EL (cell line): Measurements from ENCODE around the gene ZCWPW1.

Experiments used
- DNase-seq: peaks from one replicate; pipeline ENCODE4 v3.0.0-alpha.2; 2016

Gene ZCWPW1, protein sequence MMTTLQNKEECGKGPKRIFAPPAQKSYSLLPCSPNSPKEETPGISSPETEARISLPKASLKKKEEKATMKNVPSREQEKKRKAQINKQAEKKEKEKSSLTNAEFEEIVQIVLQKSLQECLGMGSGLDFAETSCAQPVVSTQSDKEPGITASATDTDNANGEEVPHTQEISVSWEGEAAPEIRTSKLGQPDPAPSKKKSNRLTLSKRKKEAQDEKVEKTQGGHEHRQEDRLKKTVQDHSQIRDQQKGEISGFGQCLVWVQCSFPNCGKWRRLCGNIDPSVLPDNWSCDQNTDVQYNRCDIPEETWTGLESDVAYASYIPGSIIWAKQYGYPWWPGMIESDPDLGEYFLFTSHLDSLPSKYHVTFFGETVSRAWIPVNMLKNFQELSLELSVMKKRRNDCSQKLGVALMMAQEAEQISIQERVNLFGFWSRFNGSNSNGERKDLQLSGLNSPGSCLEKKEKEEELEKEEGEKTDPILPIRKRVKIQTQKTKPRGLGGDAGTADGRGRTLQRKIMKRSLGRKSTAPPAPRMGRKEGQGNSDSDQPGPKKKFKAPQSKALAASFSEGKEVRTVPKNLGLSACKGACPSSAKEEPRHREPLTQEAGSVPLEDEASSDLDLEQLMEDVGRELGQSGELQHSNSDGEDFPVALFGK

DNA sequence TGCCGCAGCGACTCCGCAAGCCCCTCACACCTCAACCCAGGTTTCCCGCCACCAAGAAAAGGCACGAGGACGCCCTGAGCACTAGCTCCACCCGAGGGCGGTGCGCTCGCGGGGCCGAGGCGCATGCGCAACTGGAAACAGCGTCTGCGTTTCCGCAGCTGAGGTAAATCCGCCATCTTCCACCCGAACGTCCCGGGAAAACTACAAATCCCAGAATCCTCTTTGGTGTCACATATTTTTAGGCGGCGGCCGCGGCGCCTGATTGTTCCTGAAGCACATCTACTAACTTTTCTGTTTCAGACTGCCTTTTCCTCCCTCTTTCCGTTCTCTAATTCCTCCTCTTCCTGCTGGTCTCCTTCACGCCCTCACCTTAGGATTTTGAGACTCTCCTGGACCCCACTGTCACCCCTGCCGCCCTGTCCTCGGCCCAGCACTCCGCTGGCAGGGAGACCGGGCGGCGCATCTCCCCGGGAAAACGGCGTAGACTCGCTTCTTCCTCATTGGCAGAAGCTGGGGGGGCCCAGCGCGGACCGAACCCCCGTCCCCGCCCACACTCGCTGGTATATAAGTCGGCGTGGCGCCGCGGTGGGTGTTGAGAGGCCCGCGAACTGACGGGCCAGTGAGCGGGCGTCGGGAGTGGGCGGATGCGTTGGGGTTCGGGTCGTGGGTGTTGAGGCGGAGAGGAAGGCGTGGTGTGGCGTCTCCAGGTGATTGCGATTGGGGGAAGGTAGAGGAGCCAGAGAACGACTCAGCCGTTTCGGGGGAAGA, at the start of gene ZCWPW1:
ZCWPW1 (minus strand) TSS at position 505 of the 768 bp plus-strand sequence. CDS start 8,054 bp downstream, outside the sequence.
- DNase-seq = peak; percentile 97

DNA sequence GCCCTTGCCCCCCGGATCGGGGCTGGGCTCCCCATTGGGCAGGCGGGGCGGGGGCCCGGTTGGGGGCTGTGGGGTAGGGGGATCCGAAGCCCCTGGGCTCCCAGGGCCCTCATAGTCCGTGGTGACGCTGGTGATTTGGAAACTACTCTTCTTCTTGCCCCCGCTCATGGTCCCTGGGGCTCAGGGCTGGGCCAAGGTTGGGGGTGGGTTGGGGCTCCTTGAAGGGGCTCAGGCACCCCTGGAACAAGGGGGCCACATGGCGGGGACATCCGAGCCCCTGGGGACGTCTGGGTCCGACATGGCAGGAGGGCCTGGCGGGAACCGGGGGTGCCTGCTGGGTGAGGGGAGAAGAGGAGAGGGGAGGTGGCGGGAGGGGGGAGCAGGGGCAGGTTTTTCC, 49.4 kb upstream of the ZCWPW1 start:
- DNase-seq = no peak

DNA sequence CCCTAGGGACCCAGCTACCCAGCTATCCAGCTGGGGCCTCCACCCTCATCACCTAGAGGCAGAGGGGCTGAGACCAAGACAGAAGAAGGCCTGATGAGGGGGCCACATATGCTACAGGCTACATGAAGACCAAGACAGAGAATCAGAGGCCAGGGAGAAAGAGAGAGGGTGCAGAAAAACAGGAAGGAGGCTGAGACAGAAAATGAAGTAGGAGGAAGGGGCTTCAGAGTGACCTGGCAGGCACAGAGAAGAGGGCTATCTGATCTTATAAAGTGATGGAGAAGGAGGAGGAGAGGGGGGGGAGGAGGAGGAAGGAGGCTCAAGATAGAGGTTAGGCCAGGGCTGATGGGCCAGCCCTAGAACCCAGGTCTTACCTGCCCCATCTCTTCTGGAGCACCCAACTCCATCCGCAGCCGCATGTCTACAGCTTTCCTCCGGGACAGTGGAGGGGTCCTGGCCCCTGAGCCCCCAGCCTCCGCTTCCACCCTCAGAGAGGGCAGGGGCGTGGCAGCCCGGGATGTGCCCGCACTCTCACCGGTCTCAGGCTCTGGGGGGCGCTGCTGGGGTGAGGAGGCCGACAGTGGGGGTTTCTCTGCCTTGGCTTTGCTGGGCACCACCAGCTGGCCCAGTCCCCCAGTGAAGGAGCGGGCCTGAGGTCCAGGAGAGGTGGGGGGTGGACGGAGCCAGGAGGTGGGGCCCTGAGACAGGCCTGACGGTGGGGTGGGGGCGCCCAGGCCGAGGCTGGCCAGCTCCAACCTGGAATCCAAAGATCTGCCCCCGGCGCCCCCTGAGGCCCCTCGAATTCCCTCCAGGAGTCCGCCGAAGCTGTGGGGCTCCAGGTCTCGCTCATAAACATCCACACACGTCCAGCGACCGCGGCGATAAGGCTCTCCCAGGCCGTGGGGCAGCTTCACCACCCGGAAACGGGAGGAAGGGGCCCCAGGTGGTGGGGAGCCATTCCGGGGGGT, 48.7 kb upstream of the ZCWPW1 start:
- DNase-seq = peak; percentile 31

DNA sequence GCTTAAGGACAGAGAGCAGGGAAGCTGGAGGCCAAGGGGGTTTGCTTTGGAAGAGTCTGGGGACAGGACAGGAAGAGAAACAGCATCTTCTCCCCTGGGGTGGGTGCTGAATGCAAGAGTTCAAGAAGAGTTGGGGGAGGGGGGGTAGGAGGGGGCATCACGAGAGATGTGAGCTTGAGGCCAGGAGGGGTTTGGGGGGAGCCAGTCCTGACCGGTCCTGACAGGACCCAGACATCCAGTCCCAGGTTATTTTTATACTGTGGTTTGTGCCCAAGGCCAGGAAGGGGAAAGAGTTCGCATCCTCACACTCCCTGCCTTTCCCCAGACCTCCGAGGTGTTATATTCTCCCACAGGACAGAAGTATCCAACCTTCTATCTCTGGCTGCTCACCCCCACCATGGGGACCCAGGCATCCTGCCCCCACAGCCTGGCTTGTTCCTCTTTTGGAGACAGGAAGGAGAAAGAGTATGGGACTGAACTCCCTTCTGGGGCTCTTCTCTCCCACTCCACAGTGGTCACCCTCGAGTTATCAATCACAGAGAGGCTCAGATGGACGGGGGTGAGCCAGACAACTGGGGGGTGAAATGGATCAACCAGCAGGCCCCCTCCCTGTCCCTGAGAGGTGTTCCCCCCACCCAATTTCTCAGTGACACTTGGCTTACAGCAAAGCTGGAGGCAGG, 47.7 kb upstream of the ZCWPW1 start:
- DNase-seq = no peak

DNA sequence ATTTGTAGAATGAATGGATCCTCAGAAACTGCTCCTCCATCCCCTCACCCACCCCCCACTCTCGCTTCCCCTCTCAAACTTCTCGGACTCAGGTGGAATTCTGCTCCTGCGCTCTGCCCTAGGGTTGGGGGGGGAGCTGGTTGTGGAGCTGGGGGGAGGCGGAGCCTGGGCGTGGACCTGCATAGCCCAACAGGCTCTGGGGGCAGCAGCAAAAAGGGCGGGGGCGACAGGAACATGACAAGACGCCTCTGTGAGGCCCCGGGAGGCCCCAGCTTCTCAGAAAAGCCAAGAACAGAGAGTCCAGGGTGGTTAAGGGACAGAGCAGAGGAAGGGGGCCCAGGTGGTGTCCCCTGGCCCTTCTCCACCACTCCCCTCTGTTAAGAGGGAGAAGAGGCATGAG, 47.0 kb upstream of the ZCWPW1 start:
- DNase-seq = no peak

DNA sequence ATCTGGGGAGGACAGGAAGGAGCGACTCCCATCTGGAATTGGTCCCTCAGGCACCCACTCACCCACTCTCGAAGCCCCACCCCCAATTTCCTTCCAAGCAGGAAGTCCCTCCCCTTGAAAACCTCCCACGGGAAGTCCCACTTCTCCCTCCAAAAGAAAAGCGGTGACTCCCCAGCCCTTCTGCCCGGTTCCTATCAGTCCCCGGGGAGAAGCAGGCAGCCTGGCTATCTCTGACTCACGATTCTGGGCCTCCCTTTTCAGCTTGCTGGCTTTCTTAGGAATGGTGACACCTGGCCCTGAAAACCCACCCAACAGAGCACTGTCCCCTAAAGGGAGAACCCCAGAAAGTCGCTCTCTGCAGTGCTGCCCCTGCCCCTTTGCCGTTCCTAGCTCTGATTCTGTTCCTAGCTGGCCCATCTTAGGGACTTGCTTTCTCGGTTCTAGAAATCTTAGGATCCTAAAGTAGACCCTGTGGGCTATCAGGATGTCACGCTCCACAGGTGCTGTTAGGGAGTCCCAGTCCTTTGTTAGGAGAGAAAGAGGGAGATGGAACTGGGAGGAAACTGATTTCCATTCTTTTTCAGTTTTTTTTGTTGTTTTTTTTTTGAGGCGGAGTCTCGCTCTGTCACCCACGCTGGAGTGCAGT, 44.5 kb upstream of the ZCWPW1 start:
- DNase-seq = peak; percentile 66

DNA sequence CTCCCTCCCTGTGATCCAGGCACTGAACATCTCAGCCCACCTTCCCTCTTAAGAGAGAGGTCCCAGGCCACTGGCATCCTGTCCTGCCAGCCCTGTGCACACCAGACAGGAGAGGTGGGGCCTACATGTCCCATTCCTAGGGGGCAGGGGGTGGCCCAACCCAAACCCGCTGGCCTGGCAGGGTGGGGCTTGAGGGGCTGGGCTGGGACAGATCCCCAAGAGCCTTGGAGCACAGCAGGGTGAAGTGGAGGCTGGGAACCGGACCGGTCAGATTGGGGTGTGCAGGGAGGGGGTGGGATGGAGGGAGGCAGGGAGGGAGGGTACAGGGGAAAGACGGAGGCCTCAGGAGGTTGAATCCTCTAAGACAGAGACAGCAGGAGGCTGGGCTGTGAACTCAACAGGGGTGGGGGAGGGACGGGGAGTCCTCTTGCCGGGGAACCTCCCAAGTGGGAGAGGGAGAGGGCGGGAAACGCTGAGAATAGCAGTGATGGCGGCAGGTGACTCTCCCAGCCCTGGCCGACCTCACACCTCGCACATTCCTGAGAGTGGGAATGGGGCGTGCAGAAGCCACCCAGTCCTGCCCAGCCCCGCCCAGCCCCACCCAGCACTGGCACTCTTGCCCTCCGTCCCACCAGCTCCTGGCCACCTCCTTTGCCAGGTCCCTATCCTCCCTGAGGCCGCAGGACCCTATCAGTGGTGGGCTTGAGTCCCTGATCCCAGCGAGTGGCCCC, 43.8 kb upstream of the ZCWPW1 start:
- no peak for DNase-seq

DNA sequence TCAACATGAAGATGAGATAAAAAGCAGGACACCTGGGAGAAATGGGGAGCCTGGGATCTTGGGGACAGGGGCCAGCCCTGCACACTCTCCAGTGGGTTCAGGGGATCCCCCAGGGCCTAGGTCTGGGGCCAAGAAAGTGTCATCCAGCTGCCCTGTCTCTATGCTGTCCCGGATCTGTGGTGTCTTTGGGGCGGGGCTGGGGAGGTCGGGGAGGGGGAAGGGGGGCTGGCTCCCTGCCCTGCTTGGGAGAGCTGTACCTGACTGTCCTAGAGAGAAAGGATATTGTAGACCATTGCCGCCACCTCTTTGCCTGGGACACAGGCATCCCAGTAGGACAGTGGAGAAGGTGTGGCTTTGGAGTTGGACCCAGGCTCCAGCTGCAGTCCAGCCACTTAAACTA, 42.5 kb upstream of the ZCWPW1 start:
- DNase-seq = no peak

DNA sequence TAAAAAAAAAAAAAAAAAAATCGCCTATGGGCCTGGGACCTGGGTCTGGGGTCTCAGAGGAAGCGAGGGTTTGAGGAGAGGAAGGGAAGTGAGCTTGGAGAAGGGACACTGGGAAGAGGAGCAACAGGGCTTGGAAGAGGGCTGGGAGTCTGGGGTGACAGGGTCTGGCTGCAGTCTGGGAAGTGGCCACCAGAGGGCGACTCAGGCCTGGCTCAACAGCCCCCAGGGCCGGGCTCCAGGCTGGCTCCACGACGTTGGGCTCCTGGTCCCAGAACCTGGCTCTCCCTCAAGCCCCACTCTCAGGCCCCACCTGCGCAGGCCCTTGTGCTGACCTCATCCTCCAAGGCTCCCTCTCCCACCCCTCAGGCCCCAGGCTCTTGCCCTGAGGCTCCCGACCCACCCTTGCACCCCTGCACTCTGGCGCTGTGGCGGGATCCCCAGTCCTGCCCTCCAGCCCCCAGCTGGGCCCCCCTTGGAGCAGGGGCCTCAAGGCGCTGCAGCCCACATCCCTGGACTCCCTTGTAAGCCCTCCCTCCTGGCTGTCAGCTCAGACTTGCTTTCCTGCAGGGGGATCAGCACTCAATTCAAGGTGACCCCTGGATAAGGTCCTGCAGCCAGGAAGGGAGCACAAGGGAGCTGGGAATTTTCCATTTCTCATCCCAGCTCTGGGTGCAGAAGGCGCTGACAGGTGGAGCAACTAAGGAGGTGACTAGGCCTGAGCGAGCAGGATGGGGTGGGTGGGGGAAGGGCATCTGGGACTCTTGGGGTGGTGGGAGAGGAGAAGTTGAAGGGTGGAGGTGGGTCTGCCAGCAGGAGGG, 40.9 kb upstream of the ZCWPW1 start:
- DNase-seq = peak; percentile 70

DNA sequence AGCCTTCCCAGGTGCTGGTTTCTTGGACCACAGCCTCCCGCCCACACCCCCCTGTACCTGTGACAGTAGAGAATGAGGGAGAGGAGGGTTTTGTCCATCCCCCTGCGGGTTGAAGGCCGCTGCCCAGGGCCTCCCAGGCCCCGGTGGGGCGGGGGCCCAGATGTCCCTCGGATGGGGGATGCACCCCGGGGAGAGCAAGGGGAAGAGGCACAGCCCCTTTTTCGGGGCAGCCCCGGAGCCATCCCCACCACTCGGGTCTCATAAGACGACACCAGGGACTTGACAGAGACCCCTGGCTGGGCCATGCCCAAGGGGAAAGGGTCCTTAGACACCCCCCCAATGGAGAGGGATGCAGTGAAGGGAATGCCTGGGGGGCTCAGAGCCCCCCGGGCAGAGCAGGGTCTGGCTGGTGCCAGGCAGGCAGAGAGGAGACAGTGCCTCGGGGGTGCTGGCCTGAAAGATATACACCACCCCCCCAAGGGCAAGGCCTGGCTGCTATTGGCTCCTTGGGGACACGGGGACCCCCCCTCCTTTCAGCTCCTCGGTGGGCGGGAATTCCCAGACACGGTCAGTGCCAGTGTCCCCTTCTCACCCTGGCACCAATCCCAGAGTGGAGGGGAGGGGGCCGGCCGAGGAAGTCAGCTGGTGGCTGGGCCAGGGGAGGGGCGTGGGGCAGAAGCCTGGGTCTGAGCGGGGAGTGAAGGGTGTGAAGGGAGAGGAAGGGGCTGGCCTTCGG, 39.3 kb upstream of the ZCWPW1 start:
- DNase-seq = no peak

DNA sequence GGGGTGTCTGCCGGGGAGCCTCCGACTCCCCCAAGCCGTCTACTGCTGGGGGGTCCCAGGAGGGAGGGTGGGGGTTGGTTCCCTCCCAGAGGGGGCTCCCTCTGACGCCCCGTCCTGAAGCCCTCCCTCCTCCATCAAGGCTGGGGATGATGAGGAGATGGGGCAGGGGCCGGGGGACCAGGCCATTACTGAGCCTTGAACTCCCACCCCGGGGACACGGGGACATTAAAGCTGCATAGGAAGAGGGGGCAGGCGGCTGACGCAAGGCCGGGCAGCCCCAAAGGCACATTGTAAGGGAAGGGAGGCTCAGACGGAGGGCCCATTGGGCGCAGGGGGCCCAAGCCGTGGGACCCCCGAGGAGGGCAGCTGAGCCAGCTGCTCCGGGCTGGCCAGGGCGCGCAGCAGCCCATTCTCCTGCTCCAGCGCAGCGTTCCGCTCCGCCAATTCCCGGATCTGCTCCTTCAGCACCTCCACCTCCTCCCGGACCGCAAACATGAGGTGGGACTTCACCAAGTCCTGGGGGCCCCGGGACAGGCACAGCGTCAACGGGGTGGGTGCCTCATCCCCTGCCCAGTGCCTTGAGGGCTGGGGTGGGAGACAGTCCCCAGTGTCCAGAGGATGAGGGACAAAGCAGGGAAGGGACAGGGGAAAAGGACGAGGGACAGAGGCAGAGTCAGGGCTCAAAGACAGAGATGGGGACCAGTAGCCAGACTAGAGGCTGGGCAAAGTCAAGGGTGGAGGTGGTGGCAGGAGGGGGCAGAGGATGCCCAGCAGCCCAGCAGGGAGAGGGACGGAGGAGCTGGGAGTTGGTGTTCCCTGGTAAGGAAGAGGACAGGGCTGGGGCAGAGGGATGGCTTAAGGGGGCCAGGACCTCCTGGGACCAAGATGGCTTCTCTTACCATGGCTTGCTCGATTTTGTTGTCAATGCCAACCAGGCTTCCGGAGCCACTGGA, 38.4 kb upstream of the ZCWPW1 start:
- no peak for DNase-seq

DNA sequence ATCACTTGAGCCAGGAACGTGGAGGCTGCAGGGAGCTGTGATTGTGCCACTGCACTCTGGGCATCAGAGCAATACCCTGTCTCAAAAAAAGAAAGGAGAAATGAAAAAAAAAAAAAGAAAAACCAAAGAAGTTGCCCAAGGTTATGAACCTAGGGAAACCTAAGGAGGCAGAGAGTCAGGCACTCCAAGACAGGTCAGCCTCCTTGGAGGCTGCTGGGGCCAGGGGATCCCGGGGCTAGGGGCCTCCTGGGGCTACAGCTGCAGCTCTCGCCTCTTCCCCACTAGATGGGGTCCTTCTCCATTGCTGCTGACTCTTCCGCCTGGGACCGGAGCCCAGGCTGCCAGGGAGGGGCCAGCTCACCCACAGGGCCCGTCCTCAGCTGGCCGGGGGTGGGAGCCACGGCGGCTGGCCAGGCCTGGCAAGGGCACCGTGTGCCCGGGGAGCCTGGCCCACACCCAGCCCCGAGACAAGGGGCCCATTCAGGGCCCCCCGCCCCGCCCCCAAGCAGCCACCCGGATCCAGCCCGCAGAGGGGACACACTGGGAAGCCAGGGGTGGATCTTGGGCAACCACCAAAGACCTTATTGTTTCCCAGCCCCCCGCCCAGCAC, 37.3 kb upstream of the ZCWPW1 start:
- peak; percentile 81 for DNase-seq

DNA sequence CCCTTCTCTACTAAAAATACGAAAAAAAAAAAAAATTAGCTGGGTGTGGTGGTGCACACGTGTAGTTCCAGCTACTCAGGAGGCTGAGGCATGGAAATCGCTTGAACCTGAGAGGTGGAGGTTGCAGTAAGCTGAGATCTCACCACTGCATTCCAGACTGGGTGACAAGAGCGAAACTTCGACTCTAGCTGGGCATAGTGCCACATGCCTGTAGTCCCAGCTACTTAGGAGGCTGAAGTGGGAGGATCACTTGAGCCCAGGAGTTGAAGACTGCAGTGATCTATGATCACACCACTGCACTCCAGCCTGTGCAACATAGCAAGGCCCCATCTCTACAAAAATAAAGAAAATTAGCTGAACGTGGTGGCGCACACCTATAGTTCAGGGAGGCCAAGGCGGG, 36.8 kb upstream of the ZCWPW1 start:
- DNase-seq = peak; percentile 43

DNA sequence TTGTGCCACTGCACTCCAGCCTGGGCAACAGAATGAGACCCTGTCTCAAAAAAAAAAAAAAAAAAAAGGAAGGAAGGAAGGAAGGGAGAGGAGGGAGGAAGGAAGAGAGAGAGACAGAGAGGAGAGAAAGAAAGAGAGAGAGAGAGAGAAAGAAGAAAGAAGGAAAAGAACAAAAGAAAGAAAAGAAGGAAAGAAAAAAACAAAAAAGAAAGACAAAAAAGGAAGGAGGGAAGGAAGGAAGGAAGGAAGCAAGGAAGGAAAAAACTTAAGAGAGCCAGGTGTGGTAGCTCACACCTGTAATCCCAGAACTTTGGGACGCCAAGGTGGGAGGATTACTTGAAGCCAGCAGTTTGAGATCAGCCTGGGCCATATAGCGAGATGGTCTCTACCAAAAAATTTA, 36.3 kb upstream of the ZCWPW1 start:
- DNase-seq = no peak

DNA sequence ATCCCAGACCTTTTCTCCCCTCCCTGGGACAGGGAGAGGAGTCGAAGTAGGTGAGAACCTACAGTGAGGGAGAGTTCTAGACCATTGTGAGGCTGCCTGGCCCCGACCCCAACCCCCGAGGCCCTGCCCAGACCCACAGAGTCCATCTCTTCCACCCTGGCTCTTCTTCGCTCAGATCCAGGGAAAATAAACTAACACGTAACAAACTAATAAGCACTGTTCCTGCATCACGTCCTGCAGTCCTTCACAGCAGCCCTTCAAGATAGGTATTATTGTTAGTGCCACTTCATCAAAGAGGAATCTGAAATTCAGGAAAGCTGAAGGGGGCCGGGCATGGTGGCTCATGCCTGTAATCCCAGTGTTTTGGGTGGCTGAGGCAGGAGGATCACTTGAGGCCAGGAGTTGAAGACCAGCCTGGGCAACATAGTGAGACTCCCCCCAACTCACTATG, 35.7 kb upstream of the ZCWPW1 start, which contains the start of gene SPACDR:
SPACDR (minus strand) TSS at position 51 of the 451 bp plus-strand sequence. CDS start 235 bp downstream, outside the sequence.
- DNase-seq = peak; percentile 58

DNA sequence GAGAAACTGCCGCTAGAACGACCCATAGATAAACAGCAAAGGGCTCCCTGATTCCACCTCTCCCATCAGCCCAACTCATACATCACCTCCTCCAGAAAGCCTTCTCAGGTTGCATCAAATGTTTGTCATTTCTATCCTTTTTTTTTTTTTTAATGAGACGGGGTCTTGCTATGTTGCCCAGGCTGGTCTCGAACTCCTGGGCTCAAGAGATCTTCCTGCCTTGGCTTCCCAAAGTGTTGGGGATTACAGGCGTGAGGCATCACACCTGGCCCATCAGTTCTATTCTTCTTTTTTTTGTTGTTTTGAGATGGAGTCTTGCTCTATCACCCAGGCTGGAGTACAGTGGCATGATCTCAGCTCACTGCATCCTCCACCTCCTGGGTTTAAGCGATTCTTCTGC, 28.5 kb upstream of the ZCWPW1 start:
- DNase-seq = no peak

DNA sequence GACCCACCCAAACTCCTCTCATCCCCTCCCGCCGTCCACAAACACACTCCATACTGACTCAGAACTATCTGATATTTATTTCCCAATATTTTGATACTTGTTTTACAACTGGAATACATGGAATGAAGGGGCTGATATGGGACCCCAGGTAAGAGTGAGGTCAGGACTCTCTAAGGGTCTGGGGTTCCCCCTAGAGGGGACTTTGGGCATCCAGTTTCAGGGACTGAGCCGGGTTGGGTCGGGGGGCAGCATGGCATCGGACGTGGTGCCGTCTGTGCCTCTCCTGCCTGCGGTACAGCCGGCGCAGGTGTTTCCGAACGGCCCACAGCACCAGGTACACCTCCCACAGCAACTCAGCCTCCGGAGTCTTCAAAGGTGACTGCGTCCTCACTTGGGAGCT, 28.1 kb upstream of the ZCWPW1 start:
- no peak for DNase-seq
